HG03060 (cell line): ENCODE results near the gene RILPL2.
"Not testable (repeated sequence)": the region's sequence is repeated elsewhere in the genome, so short reads cannot be mapped to it uniquely, and the experiment has no call there.

ENCODE experiments used
- ATAC-seq: cut with Tn5 transposase; IDR thresholded peaks from one replicate; pipeline ENCODE4 v1.9.1; 2021; ENCODE audit warnings: low read depth, moderate number of reproducible peaks; ENCODE audit not compliant: unreplicated experiment

Gene RILPL2, protein sequence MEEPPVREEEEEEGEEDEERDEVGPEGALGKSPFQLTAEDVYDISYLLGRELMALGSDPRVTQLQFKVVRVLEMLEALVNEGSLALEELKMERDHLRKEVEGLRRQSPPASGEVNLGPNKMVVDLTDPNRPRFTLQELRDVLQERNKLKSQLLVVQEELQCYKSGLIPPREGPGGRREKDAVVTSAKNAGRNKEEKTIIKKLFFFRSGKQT

DNA sequence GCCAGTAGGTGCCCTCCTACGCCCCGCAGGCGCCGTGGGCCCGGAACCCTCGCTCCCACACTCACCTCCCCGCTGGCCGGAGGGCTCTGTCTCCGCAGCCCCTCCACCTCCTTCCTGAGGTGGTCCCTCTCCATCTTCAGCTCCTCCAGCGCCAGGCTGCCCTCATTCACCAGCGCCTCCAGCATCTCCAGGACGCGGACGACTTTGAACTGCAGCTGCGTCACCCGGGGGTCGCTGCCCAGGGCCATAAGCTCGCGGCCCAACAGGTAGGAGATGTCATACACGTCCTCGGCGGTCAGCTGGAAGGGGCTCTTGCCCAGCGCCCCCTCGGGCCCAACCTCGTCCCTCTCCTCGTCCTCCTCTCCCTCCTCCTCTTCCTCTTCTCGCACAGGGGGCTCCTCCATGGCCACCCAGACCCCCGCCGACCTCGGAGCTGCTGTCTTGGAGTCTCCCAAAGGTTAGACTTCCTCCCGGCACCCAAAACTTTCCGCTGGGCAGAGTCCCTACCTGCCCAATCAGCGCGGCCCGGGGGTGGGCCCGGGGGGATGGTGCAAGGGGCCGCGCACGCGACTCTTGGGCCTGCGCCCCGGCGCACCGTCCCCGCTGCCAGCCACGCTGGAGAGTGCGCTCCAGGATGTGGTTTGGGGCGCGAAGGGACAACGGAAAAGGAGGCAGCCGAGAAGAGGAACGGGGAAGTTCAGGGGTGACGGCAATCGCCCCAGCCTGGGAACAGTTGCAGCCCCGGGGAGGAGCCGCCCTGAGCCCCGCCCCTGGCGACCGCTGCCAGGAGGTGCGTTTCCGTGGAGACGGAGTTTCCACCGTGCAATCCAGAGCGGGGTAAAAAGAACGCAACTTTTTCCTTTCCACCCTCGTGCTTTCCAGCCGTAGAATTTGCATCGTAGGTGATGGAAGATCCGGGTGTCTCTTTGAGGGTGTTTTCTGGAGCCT is at the start of gene RILPL2:
Gene RILPL2 (minus strand): TSS at position 668 of the 948 bp plus-strand sequence. CDS start 264 bp downstream, at position 404.
- no peak for ATAC-seq

DNA sequence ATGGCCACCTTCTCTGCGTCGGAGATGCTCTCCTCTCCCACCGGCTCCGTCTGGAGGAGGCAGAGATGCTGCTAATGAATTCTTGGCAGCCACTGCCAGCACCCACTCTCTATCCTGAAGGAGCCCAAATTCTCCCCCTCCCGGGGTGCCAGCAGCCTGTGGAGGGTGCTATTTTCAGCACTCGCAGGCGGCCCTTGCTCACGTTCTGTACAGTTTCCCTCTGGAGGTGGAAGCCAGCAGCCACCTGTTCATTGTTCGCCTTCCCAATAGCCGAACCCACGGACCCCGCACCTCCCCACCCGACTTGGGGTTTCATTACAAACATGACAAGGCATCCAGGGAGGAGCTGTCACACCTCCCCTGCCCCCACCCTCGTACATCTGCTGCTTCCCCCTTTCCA is 49.3 kb upstream of the RILPL2 start:
- ATAC-seq, result no peak

DNA sequence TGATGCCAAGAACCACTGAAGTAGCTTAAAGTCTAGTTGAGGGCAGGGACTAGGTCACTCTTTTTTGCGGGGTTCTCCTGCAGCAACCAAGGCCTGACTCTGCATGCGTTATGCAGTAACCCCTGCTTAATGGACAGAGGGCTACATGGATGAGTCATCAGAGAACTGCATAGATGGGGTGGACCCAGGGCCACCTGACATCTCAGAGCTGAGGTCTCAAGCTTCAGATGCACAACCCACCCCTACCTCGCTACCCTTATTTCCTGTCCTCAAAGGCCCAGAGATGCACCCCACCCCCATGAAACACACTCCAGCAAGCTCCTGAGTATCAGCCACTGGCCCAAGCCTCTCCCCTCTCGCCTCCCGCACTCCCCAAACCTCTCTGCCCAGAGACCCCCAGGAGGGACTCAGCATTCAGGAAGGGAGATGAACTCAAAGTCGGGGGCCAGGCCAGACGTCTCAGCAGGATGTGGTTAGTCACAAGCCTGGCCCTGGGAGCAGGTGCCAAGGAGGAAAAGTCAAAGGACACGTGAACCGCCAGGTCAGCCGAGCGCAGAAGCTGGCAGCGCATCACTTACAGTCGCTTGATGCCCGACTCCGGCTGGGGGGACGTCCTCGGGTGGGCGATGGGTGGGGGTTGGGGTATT is 47.2 kb upstream of the RILPL2 start:
- ATAC-seq, result no peak

DNA sequence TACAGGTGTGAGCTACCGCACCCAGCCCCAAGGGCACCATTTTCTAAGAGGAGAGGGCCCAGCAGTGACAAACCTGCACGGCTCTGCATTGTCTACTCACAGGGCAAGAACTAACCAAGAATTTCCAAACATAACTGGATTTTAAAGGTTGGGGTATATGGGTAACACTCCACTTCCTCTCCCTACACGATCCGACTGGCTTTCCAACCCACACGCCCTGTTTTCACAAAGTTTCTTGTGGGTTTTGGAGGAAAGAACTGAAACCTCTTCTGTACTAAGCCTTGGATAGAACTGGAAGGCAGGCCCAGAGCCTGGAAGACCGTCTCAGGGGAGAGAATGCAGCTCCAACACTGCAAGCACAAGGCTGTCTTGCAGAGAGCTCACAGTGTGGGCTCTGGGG is 46.4 kb upstream of the RILPL2 start:
- ATAC-seq, result no peak

DNA sequence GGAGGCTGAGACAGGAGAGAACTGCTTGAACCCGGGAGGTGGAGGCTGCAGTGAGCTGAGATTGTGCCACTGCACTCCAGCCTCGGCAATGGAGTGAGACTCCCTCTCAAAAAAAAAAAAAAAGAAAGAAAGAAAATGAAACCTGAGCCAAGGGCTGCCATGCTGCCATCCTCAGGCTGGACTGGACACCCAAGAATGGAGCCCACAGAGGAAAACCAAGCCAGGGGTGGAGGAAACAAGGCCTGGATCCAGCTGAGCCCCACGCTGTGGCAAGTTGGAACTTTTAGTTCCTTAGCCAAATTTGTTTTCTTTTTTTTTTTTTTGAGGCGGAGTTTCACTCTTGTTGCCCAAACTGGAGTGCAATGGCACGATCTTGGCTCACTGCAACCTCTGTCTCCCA is 44.8 kb upstream of the RILPL2 start:
- ATAC-seq, result not testable (repeated sequence)

DNA sequence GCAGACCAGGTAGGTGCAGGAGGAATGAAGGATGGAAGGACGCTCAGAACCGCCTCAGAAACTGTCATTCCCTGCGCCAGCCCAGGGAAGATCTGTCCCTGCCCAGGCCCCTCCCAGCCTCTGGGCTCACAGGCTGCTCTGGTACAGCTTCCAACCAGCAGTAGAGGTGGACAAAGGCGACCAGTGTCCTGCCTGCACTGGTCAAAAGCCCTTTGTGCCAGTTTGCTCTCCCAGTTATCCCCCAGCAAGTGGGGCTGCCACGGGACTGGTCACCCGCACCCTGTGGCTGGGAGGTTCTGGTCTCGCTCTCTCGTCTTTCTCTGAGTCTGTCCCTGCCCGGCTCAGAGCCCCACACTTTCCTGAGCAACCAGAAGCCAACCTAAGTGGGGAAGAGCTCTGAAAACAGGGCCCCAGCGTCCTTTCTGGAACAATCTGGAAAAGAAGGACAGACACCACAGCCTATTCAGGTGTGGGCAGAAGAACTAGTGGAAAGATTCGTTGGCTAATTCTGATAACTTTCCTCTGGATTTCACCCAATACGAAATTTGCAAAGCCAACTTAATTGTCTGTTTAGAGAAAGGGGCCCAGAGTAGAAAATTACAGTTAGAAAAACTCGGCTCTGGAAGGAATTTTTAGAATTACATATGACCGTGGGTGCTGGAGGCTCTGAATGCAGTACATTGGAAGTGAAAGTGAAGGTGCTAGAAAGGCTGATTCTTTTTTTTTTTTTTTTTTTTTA is 43.1 kb upstream of the RILPL2 start:
- no peak for ATAC-seq

DNA sequence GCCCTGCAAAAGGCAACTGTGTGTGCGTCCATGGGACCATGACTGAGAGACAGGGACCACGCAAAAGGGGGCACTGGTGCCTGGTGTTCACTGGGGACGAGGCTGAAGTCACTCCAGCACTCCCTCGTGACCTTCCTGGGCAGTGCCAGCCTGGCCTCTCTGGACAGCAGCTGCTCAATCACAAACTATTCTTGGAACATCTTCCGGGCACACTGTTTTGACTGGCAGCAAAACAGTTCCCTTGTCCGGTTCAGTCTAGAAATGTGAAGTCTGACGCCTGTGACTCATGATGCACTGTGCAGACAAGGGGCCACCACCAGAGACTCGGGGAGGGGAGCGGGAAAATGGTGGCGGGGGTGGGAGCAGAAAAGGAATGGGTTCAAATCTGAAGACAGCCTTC is 42.3 kb upstream of the RILPL2 start:
- ATAC-seq, result no peak

DNA sequence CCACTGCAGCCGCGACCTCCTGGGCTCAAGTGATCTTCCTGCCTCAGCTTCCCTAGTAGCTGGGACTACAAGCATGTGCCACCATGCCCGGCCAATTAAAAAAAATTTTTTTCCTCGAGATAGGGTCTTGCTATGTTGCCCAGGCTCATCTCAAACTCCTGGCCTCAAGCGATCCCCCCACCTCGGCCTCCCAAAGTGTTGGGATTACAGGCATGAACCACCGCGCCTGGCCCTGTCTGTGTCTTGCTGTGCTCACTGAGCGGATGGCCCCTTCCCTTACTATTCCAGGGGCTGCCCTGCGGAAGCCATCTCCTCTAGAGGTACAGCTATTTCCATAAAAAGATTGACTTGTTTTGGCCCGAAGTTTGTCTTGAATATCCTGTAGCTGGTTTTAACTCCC is 41.6 kb upstream of the RILPL2 start:
- ATAC-seq, result no peak

DNA sequence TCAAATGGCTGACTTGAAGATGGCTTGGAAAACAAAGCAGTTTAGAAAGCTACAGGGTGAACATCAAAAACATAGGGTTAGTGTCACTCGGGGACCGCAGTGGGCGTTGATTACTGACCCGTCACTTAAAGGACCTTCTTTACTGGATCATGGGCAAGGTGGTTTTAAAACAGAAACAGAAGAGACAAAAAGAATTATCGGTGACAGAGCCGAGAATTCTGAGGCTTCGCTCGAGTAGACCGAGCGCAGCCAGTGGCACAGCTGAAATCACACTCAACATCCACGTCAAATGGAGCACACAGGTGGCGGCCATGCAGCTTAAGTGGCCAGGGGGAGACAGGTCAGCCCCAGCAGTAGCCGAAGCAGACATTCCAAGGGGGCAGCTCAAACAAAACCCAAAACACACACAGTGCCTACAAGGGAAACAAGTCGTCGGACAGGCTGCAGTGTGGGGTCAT is 38.8 kb upstream of the RILPL2 start:
- ATAC-seq, result no peak

DNA sequence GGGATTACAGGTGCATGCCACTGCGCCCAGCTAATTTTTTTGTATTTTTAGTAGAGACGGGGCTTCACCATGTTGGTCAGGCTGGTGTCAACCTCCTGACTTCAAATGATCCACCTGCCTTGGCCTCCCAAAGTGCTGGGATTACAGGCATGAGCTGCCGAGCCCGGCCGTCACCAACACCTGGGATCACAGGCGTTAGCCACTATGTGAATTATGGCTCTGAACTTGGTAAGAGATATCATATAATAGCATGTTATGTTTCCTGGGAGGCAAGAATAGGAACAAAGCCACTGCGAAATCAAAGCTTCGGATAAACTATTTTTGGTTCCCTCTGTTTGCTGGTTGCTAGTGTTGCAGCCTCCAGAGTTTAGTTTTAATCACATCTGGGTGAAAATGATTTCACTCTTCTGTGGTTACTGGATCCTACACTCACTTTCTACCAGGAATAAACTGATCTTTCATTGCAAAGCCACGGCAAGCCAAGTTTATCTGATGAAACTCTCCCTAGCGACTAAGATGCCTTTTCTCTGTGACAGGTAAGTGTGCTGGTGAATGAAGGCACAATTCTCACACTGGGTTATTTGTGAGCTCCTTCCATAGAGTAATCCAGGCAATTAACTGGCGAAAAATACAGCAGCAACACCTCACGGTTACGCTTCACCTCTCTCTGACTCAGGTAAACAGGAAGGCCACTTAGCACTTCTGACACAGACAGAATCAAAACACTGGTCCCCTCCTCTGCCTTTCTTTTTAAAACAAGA is 38.2 kb upstream of the RILPL2 start:
- no peak for ATAC-seq

DNA sequence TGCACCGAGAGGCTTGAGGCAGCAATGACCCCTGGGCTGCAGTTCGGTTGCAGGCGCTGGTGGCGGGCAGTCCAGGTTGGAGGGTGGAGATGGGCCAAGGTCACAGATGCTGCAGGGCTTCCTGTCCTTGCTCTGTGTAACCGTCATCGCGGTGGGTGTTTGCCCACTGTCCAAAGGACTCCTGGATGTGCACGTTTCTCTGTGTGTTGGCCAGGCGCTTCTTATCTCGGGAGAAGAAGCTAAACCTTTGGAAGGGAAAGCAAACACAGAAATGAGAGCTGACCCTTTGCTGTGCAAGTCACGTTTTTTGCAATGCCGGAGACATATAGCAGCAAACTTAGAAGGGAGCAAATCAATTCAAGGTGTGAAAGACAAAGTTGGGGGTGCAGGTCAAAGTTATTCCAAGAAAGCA is 36.0 kb upstream of the RILPL2 start:
- no peak for ATAC-seq

DNA sequence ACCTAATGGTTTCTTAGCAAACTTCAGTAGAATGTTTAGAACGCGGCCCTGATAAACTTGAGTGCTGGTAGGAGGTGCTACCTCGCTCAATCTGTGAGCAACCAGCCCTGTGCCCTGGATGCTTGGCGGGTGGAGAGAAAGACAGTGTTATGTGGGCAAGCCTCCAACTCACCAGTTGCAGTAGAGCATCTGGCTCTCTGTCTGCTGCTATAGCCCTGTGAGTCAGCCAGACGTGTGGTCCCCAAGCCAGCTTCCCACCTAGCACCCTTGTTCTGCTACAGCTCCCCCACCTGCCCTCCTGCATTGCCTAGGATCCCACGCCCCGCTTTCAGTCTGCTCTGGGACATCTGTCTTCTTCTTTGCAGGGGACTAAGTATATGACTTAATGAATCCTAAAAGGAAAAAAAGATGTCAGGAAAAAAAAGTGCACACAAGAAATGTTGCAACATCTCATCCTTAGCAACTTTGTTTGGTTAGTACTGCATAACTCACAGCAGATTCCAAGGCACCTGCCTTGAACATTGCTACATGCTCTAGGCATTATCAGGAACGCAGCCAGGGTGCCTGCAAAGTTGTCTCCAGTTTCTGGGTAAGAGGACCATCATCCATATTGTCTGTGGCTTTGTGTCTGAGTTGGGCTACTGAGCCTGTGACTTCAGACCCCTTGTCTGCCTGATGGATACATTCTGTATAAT is 35.0 kb upstream of the RILPL2 start:
- no peak for ATAC-seq

DNA sequence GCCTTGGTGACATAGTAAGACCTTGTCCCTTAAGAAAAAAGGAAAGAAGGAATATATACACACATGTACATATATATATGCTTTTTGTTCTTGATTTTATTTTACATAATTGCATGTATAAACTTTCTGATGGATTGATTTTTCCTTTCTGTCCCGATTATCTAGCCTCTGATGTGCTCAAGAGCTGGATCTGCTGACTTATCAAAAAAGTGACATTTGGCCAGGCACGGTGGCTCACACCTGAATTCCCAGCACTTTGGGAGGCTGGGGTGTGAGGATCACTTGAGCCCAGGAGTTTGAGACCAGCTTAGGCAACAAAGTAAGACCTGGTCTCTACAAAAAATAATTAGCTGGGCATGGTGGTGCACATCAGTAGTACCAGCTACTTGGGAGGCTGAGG is 33.5 kb upstream of the RILPL2 start:
- ATAC-seq, result no peak

DNA sequence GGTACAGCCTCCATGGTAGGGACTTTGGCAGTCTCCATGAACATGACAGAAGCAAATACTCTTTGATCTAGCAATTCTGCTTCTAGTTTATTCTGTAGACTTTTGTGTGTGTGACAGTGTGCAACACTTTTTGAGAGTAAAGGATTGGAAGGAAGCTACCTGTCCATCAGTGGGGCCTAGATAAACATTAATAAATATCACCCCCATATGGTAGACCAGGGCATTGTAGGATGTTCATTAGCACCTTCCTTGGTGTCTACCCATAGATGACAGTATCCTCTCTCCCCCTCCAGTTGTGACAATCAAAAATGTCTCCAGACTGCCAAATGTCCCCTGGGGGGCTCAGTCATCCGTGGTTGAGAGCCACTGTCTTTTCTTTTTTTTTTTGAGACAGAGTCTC is 32.3 kb upstream of the RILPL2 start:
- ATAC-seq, result peak; percentile 42

DNA sequence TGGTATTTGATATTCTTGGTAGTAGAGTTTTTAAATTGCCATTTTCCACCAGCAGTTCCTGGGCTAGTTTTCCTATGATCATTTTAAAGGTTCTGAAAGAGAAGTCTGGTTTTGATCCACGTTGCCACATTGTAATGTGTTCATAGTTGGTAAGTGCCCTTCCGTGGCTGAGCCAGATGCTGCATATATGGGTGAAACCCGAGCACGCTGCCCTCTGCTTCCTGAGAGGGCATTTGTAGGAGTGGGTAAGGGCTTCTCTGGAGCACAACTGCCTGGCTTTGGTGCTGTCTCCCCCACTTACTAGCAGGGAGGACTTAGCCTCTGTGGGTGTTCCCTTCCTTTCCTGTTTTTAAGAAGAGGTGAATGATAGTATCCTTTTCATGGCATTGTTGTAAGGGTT is 28.6 kb upstream of the RILPL2 start:
- ATAC-seq, result no peak

DNA sequence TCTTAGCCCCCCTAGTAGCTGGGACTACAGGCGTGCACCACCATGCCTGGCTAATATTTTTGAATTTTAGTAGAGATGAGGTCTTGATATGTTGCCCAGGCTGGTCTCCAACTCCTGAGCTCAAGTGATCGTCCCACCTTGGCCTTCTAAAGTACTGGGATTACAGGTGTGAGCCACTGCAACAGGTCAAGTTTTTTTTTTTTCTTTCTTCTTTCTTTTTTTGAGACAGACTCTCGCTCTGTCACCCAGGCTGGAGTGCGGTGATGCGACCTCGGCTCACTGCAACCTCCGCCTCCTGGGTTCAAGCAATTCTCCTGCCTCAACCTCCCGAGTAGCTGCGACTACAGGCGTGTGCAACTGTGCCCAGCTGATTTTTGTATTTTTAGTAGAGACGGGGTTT is 26.7 kb upstream of the RILPL2 start:
- ATAC-seq, result not testable (repeated sequence)

DNA sequence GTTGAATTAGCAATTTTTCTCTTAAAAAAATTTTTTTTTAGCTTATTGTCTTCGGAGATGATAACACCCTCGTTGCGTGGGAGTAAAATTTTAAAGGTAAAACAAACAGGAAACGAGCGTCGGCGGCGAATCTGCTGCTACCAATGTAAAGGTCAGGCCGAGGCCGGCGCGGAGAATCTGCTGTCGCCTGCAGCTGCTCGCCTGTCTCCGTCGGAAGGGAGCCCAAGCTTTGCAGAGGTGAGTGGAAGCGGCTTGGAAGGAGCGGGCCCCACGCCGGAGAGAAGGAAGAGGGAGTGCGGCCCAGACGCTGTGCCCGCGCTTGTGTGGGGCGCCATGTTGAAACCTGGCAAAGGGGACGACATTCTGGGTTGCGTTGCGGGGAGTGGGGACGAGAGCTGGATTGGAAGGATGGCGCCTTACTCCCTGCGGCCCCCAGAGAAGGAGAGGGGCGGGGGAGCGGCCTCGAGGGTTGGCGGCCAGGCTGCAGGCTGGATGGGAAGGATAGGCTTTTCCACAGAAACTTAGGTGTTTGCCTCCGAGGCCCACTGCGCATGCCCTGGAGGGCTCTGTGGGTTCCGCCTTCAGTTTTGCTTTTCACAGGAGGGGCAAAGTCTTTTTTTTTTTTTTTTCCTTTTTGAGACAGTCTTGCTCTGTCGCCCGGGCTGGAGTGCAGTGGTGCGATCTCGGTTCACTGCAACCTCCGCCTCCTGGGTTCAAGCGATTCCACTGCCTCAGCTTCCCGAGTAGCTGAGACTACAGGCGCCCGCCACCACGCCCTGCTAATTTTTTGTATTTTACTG is 21.7 kb upstream of the RILPL2 start, which contains the start of gene SNRNP35:
Gene SNRNP35 (plus strand): TSS at position 160 of the 800 bp plus-strand sequence. CDS start 7,402 bp downstream, outside the sequence.
- ATAC-seq, result peak; percentile 35

DNA sequence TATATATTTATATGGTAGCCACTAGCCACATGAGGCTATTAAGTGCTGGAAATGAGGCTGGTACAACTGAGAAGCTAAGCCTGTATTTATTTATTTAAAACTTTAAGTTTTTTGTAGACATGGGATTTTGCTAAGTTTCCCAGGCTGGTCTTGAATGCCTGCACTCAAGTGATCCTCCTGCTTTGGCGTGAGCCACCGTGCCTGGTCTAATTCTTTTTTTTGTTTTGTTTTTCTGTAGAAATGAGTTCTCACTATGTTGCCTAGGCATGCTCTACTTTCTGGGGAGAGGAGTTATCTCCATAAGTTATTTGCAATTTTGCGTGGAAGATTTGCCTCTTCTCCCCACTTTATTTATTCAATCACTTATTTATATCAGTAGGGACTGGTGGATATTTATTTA is 16.7 kb upstream of the RILPL2 start:
- no peak for ATAC-seq

DNA sequence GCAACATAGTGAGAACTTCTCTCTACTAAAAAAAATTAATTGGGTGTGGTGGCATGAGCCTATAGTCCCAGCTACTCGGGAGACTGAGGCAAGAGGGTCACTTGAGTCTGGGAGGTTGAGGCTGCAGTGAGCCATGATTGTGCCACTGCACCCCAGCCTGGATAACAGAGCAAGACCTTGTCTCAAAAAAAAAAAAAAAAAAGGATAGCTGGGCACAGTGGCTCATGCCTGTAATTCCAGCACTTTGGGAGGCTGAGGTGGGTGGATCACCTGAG is 15.7 kb upstream of the RILPL2 start:
- not testable (repeated sequence) for ATAC-seq
